GM12891 (cell line): ENCODE measurements around the gene DHTKD1.

Experiments
- POLR2A ChIP-seq: IDR thresholded peaks from 2 replicates; pipeline ENCODE4 v1.6.1; 2011; ENCODE audit warnings: low read depth, low read length, control low read depth
- POLR2AphosphoS5 ChIP-seq: IDR thresholded peaks from 2 replicates; pipeline ENCODE4 v1.6.1; 2011; ENCODE audit warnings: low read depth, low read length, control low read depth
- POU2F2 ChIP-seq: IDR thresholded peaks from 2 replicates; pipeline ENCODE4 v1.6.1; 2011; ENCODE audit warnings: low read depth, mild to moderate bottlenecking, control low read depth, low read length, moderate library complexity
- SPI1 ChIP-seq: IDR thresholded peaks from 2 replicates; pipeline ENCODE4 v1.6.1; 2011; ENCODE audit warnings: low read depth, low read length, control low read depth
- TAF1 ChIP-seq: IDR thresholded peaks from 2 replicates; pipeline ENCODE4 v1.6.1; 2011; ENCODE audit warnings: low read depth, low read length, control low read depth

- no peak for TF ChIP-seq POLR2AphosphoS5
- TF ChIP-seq POLR2A, result no peak
- no peak for TF ChIP-seq POU2F2
- no peak for TF ChIP-seq TAF1
- no peak for TF ChIP-seq SPI1
Measured at GRCh38 chr10:12056748-12057147, 12.0 kb upstream of the DHTKD1 start.
